ENCODE data around the gene PLCL2. TPM values are rescaled to one million over a fixed set of nuclear protein-coding genes. Genes with fewer than 3 reads are reported as not detected.

PLCL2 gene
- total RNA-seq, 2 donors from 2014 or later: 5.3 to 14.5 TPM

GRCh38 chr3:16910207-16910606 is 25.5 kb downstream of the PLCL2 start:
- Histone ChIP-seq H3K27ac (no peak overlapping the region), H3K9me3 (no peaks in the 10 kb centered on the region), H3K4me3 (no peak overlapping the region), H3K36me3 (no peaks in the 10 kb centered on the region), H3K27me3 (replicated peaks; ENCODE audit: insufficient read depth) (no peaks in the 10 kb centered on the region), H3K4me1 (replicated peaks) (no peaks in the 10 kb centered on the region)
- DNase-seq (ENCODE audit: low spot score): no peak
- no peak for TF ChIP-seq POLR2A (IDR thresholded peaks at IDR 0.05)
- no peak for TF ChIP-seq POLR2AphosphoS5 (IDR thresholded peaks at IDR 0.05)
- no peak for TF ChIP-seq CTCF (IDR thresholded peaks at IDR 0.05)
- intact Hi-C loops (cut with DNase I): no loop called here
- 86% methylated on average over 3 of the region's 3 CpGs for WGBS

GRCh38 chr3:16911916-16912315 is 27.2 kb downstream of the PLCL2 start:
- Histone ChIP-seq H3K27ac (no peak overlapping the region), H3K4me3 (no peak overlapping the region), H3K36me3 (no peaks in the 10 kb centered on the region), H3K27me3 (replicated peaks; ENCODE audit: insufficient read depth) (no peaks in the 10 kb centered on the region), H3K9me3 (no peaks in the 10 kb centered on the region), H3K4me1 (replicated peaks) (no peaks in the 10 kb centered on the region)
- 96% methylated on average over 2 of the region's 2 CpGs for WGBS
- intact Hi-C loops (cut with DNase I): no loop called here
- no peak for DNase-seq (ENCODE audit: low spot score)
- TF ChIP-seq CTCF (IDR thresholded peaks at IDR 0.05) (no peak), POLR2A (IDR thresholded peaks at IDR 0.05) (no peak), POLR2AphosphoS5 (IDR thresholded peaks at IDR 0.05) (no peak)

- no peak for DNase-seq (ENCODE audit: low spot score)
- 93% methylated on average over 3 of the region's 3 CpGs for WGBS
- intact Hi-C loops (cut with DNase I): no loop called here
- H3K36me3 ChIP-seq: no peaks in the 10 kb centered on the region
- H3K4me3 ChIP-seq: no peak overlapping the region
- H3K27me3 ChIP-seq (replicated peaks; ENCODE audit: insufficient read depth): no peaks in the 10 kb centered on the region
- no peak for TF ChIP-seq POLR2A (IDR thresholded peaks at IDR 0.05)
- no peak overlapping the region for H3K27ac ChIP-seq
- H3K9me3 ChIP-seq: no peaks in the 10 kb centered on the region
- H3K4me1 ChIP-seq (replicated peaks): no peaks in the 10 kb centered on the region
Measured at GRCh38 chr3:16912400-16913263, 27.9 kb downstream of the PLCL2 start.

- Histone ChIP-seq H3K36me3 (no peaks in the 10 kb centered on the region), H3K27ac (no peak overlapping the region), H3K4me3 (no peak overlapping the region), H3K27me3 (replicated peaks; ENCODE audit: insufficient read depth) (no peaks in the 10 kb centered on the region), H3K9me3 (no peaks in the 10 kb centered on the region), H3K4me1 (replicated peaks) (no peaks in the 10 kb centered on the region)
- TF ChIP-seq POLR2AphosphoS5 (IDR thresholded peaks at IDR 0.05): no peak
- no peak for TF ChIP-seq CTCF (IDR thresholded peaks at IDR 0.05)
- TF ChIP-seq POLR2A (IDR thresholded peaks at IDR 0.05): no peak
- DNase-seq (ENCODE audit: low spot score): no peak
- 99% methylated on average over 2 of the region's 2 CpGs for WGBS
- intact Hi-C loops (cut with DNase I): no loop called here
Measured at GRCh38 chr3:16913264-16913580, 28.5 kb downstream of the PLCL2 start.

GRCh38 chr3:16916840-16917239 is 32.1 kb downstream of the PLCL2 start:
- no peaks in the 10 kb centered on the region for H3K27me3 ChIP-seq (replicated peaks; ENCODE audit: insufficient read depth)
- no peak overlapping the region for H3K27ac ChIP-seq
- intact Hi-C loops (cut with DNase I): no loop called here
- H3K4me1 ChIP-seq (replicated peaks): no peaks in the 10 kb centered on the region
- 63% methylated on average over 5 of the region's 5 CpGs for WGBS
- DNase-seq (ENCODE audit: low spot score): no peak
- no peaks in the 10 kb centered on the region for H3K9me3 ChIP-seq
- no peak for TF ChIP-seq POLR2AphosphoS5 (IDR thresholded peaks at IDR 0.05)
- TF ChIP-seq POLR2A (IDR thresholded peaks at IDR 0.05): no peak
- TF ChIP-seq CTCF (IDR thresholded peaks at IDR 0.05): no peak
- no peaks in the 10 kb centered on the region for H3K36me3 ChIP-seq
- H3K4me3 ChIP-seq: no peak overlapping the region

Measured in prostate gland (tissue), 2 donors.